Liver (tissue), 9 donors: ENCODE measurements around the gene PYGB. TPM values are rescaled to one million over a fixed set of nuclear protein-coding genes. Genes with fewer than 3 reads are reported as not detected.

Experiments used
- DNase-seq: peaks from one replicate; pipeline ENCODE4 v3.0.0-alpha.2; 2017; ENCODE audit warnings: low spot score
- H3K27ac ChIP-seq, 2 donors: one replicate each; pipeline ENCODE4 v1.7.0; 2013; ENCODE audit warnings: inconsistent platforms in 2 of 2, low read length in 2 of 2, control low read depth in 1 of 2, low read depth in 1 of 2, mild to moderate bottlenecking in 1 of 2
- H3K27me3 ChIP-seq, 4 donors: one replicate each; pipeline versions ENCODE4 v1.6.1 to v1.7.0; 2013; ENCODE audit warnings: low read length in 3 of 4, inconsistent platforms in 1 of 4, mild to moderate bottlenecking in 1 of 4, moderate library complexity in 1 of 4; ENCODE audit not compliant: control insufficient read depth in 4 of 4, insufficient read depth in 4 of 4
- H3K36me3 ChIP-seq, 4 donors: one replicate each; pipeline versions ENCODE4 v1.6.1 to v1.7.0; 2013; ENCODE audit warnings: low read length in 3 of 4, mild to moderate bottlenecking in 3 of 4, low read depth in 1 of 4, moderate library complexity in 1 of 4; ENCODE audit not compliant: control insufficient read depth in 4 of 4, insufficient read depth in 3 of 4
- H3K4me1 ChIP-seq, 4 donors: one replicate each; pipeline versions ENCODE4 v1.6.1 to v1.7.0; 2013; ENCODE audit warnings: low read length in 3 of 4, mild to moderate bottlenecking in 3 of 4, moderate library complexity in 1 of 4; ENCODE audit not compliant: control insufficient read depth in 4 of 4, insufficient read depth in 4 of 4
- H3K4me3 ChIP-seq, 3 donors: one replicate each; pipeline versions ENCODE4 v1.6.1 to v1.7.0; 2013; ENCODE audit warnings: low read length in 3 of 3, control low read depth in 1 of 3, low read depth in 1 of 3, mild to moderate bottlenecking in 1 of 3
- H3K9ac ChIP-seq, 2 donors: one replicate each; pipeline ENCODE4 v1.7.0; 2013; ENCODE audit warnings: low read length in 2 of 2, mild to moderate bottlenecking in 2 of 2, moderate library complexity in 2 of 2, control low read depth in 1 of 2, low read depth in 1 of 2
- H3K9me3 ChIP-seq, 4 donors: one replicate each; pipeline versions ENCODE4 v1.6.1 to v1.7.0; 2013; ENCODE audit warnings: low read length in 3 of 4; ENCODE audit not compliant: control insufficient read depth in 4 of 4
- FOXA1 ChIP-seq: IDR thresholded peaks from 2 replicates; pipeline ENCODE4 v1.6.1; 2016; ENCODE audit warnings: antibody characterized with exemption
- GABPA ChIP-seq, 2 donors: IDR thresholded peaks in 1 of 2; conservative IDR thresholded peaks in 1 of 2; 2 replicates each; pipeline ENCODE4 v1.6.1; 2016; ENCODE audit warnings: antibody characterized with exemption in 2 of 2, mild to moderate bottlenecking in 1 of 2, moderate library complexity in 1 of 2
- HNF4A ChIP-seq, 2 donors: conservative IDR thresholded peaks; 2 replicates each; pipeline ENCODE4 v1.6.1; 2016; ENCODE audit warnings: antibody characterized with exemption in 2 of 2, mild to moderate bottlenecking in 2 of 2
- JUND ChIP-seq, 2 donors: IDR thresholded peaks; 2 replicates each; pipeline ENCODE4 v1.6.1; 2016; ENCODE audit warnings: antibody characterized with exemption in 2 of 2
- RAD21 ChIP-seq, 2 donors: IDR thresholded peaks; 2 replicates each; pipeline ENCODE4 v1.6.1; 2016; ENCODE audit warnings: antibody characterized with exemption in 2 of 2, mild to moderate bottlenecking in 2 of 2
- RXRA ChIP-seq, 2 donors: IDR thresholded peaks; 2 replicates each; pipeline ENCODE4 v1.6.1; 2017 to 2018; ENCODE audit warnings: antibody characterized with exemption in 2 of 2, mild to moderate bottlenecking in 1 of 2
- TAF1 ChIP-seq: conservative IDR thresholded peaks from 2 replicates; pipeline ENCODE4 v1.6.1; 2016; ENCODE audit warnings: antibody characterized with exemption, mild to moderate bottlenecking
- YY1 ChIP-seq: IDR thresholded peaks from 2 replicates; pipeline ENCODE4 v1.6.1; 2016; ENCODE audit warnings: antibody characterized with exemption, mild to moderate bottlenecking
- WGBS: extraction: QIAGEN DNeasy Blood & Tissue Kit; methylation state at CpG from one replicate; pipeline ENCODE4 v1.1.7; 2013; 5-methylcytosine and 5-hydroxymethylcytosine counted together
- polyA plus RNA-seq, 2 donors: library from polyadenylated mRNA; stranded (reverse) in 1 of 2; unstranded in 1 of 2; fragments of 200-250 nt in 1 of 2; fragments of >200 nt in 1 of 2; fragmentation: Nextera tagmentation in 1 of 2; extraction: Ambion mirVana in 1 of 2; gene quantifications; one replicate each; pipeline versions ENCODE4 v1.2.1 to v1.2.3, GENCODE V29; 2013 to 2015
- total RNA-seq, 2 donors: library from RNA; depleted of rRNA; stranded (reverse); fragments of >200 nt; gene quantifications; one replicate each; pipeline ENCODE4 v1.2.3, GENCODE V29; 2014
- TF ChIP-seq, protein P1 (sequence below): IDR thresholded peaks from 2 replicates; pipeline ENCODE4 v1.6.1; 2016; ENCODE audit warnings: antibody characterized with exemption
- TF ChIP-seq, protein P2 (sequence below): IDR thresholded peaks from 2 replicates; pipeline ENCODE4 v1.6.1; 2016; ENCODE audit warnings: antibody characterized with exemption
- TF ChIP-seq, protein P3 (sequence below): fragments of 150-350 bp; IDR thresholded peaks from 2 replicates; pipeline ENCODE4 v1.5.1; 2017; ENCODE audit warnings: improper control_type of control experiment, low read depth, low read length; ENCODE audit not compliant: missing input control
- TF ChIP-seq, protein P4 (sequence below): IDR thresholded peaks from 2 replicates; pipeline ENCODE4 v1.6.1; 2016; ENCODE audit warnings: antibody characterized with exemption, mild to moderate bottlenecking
- TF ChIP-seq, protein P5 (sequence below): IDR thresholded peaks from 2 replicates; pipeline ENCODE4 v1.6.1; 2016; ENCODE audit warnings: antibody characterized with exemption
- donor health status: healthy.
- donor health status: healthy.
- donor health status: healthy.
- donor health status: healthy.
- donor health status: healthy.

Gene PYGB
- total and polyA plus RNA-seq, 4 donors = 3.6 to 11.7 (median 9.8) TPM

DNA sequence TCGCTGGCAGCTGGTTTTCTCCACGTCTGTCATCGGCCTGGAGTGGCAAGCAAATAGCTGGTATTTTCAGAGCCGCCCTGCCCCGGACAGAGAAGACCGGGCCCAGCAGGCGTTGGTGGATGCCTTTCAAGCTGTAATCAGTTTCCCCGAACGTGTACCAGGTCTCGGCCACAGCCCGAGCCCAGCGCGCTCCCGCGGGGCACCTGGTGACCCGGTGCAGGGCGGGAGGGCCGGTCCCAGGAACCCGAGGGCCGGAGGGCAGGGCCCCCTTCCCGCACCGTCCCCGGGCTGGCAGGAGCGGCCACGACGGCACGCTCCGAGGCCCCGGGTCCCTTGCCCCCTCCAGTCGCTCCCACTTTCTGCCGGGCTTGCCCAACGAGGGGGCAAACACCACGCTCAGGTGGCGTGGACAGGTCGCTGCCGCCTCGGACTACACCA, 348 bp upstream of the PYGB start:
- peak overlapping the region in 1 of 2 donors; percentile 77 for H3K9ac ChIP-seq
- peak overlapping the region; percentile 73 to 88 for H3K27ac ChIP-seq
- peak overlapping the region; percentile 63 to 87 (median 70) for H3K4me3 ChIP-seq
- TF ChIP-seq, protein P1, sequence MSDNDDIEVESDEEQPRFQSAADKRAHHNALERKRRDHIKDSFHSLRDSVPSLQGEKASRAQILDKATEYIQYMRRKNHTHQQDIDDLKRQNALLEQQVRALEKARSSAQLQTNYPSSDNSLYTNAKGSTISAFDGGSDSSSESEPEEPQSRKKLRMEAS = no peak
- TF ChIP-seq, protein P2, sequence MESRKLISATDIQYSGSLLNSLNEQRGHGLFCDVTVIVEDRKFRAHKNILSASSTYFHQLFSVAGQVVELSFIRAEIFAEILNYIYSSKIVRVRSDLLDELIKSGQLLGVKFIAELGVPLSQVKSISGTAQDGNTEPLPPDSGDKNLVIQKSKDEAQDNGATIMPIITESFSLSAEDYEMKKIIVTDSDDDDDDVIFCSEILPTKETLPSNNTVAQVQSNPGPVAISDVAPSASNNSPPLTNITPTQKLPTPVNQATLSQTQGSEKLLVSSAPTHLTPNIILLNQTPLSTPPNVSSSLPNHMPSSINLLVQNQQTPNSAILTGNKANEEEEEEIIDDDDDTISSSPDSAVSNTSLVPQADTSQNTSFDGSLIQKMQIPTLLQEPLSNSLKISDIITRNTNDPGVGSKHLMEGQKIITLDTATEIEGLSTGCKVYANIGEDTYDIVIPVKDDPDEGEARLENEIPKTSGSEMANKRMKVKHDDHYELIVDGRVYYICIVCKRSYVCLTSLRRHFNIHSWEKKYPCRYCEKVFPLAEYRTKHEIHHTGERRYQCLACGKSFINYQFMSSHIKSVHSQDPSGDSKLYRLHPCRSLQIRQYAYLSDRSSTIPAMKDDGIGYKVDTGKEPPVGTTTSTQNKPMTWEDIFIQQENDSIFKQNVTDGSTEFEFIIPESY = no peak
- TF ChIP-seq, protein P3, sequence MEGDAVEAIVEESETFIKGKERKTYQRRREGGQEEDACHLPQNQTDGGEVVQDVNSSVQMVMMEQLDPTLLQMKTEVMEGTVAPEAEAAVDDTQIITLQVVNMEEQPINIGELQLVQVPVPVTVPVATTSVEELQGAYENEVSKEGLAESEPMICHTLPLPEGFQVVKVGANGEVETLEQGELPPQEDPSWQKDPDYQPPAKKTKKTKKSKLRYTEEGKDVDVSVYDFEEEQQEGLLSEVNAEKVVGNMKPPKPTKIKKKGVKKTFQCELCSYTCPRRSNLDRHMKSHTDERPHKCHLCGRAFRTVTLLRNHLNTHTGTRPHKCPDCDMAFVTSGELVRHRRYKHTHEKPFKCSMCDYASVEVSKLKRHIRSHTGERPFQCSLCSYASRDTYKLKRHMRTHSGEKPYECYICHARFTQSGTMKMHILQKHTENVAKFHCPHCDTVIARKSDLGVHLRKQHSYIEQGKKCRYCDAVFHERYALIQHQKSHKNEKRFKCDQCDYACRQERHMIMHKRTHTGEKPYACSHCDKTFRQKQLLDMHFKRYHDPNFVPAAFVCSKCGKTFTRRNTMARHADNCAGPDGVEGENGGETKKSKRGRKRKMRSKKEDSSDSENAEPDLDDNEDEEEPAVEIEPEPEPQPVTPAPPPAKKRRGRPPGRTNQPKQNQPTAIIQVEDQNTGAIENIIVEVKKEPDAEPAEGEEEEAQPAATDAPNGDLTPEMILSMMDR = no peak
- TF ChIP-seq FOXA1 (no peak), RAD21 (IDR thresholded peaks at IDR 0.05) (no peak), TAF1 (no peak)
- TF ChIP-seq, protein P4, sequence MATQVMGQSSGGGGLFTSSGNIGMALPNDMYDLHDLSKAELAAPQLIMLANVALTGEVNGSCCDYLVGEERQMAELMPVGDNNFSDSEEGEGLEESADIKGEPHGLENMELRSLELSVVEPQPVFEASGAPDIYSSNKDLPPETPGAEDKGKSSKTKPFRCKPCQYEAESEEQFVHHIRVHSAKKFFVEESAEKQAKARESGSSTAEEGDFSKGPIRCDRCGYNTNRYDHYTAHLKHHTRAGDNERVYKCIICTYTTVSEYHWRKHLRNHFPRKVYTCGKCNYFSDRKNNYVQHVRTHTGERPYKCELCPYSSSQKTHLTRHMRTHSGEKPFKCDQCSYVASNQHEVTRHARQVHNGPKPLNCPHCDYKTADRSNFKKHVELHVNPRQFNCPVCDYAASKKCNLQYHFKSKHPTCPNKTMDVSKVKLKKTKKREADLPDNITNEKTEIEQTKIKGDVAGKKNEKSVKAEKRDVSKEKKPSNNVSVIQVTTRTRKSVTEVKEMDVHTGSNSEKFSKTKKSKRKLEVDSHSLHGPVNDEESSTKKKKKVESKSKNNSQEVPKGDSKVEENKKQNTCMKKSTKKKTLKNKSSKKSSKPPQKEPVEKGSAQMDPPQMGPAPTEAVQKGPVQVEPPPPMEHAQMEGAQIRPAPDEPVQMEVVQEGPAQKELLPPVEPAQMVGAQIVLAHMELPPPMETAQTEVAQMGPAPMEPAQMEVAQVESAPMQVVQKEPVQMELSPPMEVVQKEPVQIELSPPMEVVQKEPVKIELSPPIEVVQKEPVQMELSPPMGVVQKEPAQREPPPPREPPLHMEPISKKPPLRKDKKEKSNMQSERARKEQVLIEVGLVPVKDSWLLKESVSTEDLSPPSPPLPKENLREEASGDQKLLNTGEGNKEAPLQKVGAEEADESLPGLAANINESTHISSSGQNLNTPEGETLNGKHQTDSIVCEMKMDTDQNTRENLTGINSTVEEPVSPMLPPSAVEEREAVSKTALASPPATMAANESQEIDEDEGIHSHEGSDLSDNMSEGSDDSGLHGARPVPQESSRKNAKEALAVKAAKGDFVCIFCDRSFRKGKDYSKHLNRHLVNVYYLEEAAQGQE = peak; percentile 39
- WGBS = under 1% methylated on average over 37 of the region's 37 CpGs
- peaks cover 0 to 3% (median 0%) of the 10 kb centered on the region in 4 donors for H3K9me3 ChIP-seq
- no peaks in the 10 kb centered on the region for H3K27me3 ChIP-seq
- no peaks in the 10 kb centered on the region for H3K36me3 ChIP-seq
- peaks cover 3 to 26% (median 16%) of the 10 kb centered on the region in 4 donors for H3K4me1 ChIP-seq
- DNase-seq = no peak

DNA sequence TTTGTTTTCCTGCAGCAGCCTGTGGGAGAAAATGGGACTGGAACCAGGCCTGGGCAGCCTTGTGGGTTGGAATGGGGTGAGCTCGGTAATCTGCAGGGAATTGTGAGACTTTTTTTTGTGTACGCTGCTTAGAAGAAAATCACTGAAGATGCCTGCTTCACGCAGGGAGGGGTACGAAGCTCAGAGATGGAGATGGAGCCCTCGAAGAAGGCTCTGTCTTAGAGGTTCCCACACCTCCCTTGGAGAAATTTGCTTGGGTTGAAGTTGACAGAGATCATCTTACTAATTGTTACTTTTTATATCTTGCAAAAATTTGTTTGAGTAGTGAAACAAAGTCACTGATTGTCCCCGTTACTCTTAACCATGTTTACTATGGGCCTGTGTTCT, 894 bp downstream of the PYGB start:
- Histone ChIP-seq H3K9me3 (no peaks in the 10 kb centered on the region), H3K27me3 (no peaks in the 10 kb centered on the region), H3K9ac (peak overlapping the region in 1 of 2 donors; percentile 43), H3K36me3 (no peaks in the 10 kb centered on the region), H3K27ac (no peak overlapping the region), H3K4me3 (peak overlapping the region; percentile 74 to 98 (median 87)), H3K4me1 (peaks cover 3 to 26% (median 16%) of the 10 kb centered on the region in 4 donors)
- DNase-seq = no peak
- WGBS = 47% methylated on average over 6 of the region's 6 CpGs
- TF ChIP-seq RAD21 (IDR thresholded peaks at IDR 0.05) (no peak), GABPA (IDR thresholded peaks at IDR 0.05 in 1 of 2, conservative IDR thresholded peaks at IDR 0.05 in 1 of 2) (no peak), YY1 (no peak), HNF4A (conservative IDR thresholded peaks at IDR 0.05) (no peak), RXRA (IDR thresholded peaks at IDR 0.05) (no peak), JUND (IDR thresholded peaks at IDR 0.05) (no peak)
- TF ChIP-seq, protein P5, sequence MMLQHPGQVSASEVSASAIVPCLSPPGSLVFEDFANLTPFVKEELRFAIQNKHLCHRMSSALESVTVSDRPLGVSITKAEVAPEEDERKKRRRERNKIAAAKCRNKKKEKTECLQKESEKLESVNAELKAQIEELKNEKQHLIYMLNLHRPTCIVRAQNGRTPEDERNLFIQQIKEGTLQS = no peak
- TF ChIP-seq, protein P4 = no peak
